ENCODE results near the gene TRIM49C. TPM values are rescaled to one million over a fixed set of nuclear protein-coding genes. Genes with fewer than 3 reads are reported as not detected.
"Not testable (repeated sequence)": the region's sequence is repeated elsewhere in the genome, so short reads cannot be mapped to it uniquely, and the experiment has no call there.

Gene TRIM49C
- not detected in 2 replicates for total RNA-seq (2022)
- Bru-seq, nascent RNA, result not detected
- BruChase-seq, experiment 1, labeled RNA remaining after a 2-hour chase, result not detected
- not detected for BruChase-seq, experiment 2, labeled RNA remaining after a 6-hour chase
- long read RNA-seq, result 0 reads

GRCh38 chr11:90030806-90031205 is at the start of gene TRIM49C:
TRIM49C (plus strand) TSS chr11:90031106; CDS start chr11:90035212, 4,106 bp downstream.
- H3K4me1 Mint-ChIP-seq (ENCODE audit: low read depth, unreplicated experiment); H3K36me3 ChIP-seq (ENCODE audit: control insufficient read depth, insufficient read depth, low read length); H3K36me3 Mint-ChIP-seq (ENCODE audit: insufficient read depth, unreplicated experiment); H3K4me3 Mint-ChIP-seq (ENCODE audit: unreplicated experiment); H3K27ac Mint-ChIP-seq (ENCODE audit: unreplicated experiment); H3K4me1 ChIP-seq; H3K27me3 ChIP-seq (replicated peaks; ENCODE audit: control insufficient read depth, insufficient read depth, low read length); H3K9me3 ChIP-seq; intact Hi-C loops (cut with micrococcal nuclease; ENCODE audit: unreplicated experiment); CTCF ChIA-PET; H3K4me3 ChIP-seq (ENCODE audit: low read depth, low read length); POLR2A ChIA-PET; DNase-seq; H3K9me3 Mint-ChIP-seq (ENCODE audit: unreplicated experiment); H3K27me3 Mint-ChIP-seq (ENCODE audit: insufficient read depth, unreplicated experiment); BruUV-seq (replicated peaks): not testable (repeated sequence)

- CTCF ChIA-PET; POLR2A ChIA-PET; H3K9me3 Mint-ChIP-seq (ENCODE audit: unreplicated experiment); H3K36me3 Mint-ChIP-seq (ENCODE audit: insufficient read depth, unreplicated experiment); H3K9me3 ChIP-seq; intact Hi-C loops (cut with micrococcal nuclease; ENCODE audit: unreplicated experiment); H3K27me3 Mint-ChIP-seq (ENCODE audit: insufficient read depth, unreplicated experiment); BruUV-seq (replicated peaks); H3K4me1 ChIP-seq; H3K27ac Mint-ChIP-seq (ENCODE audit: unreplicated experiment); H3K4me3 Mint-ChIP-seq (ENCODE audit: unreplicated experiment); H3K27me3 ChIP-seq (replicated peaks; ENCODE audit: control insufficient read depth, insufficient read depth, low read length); H3K36me3 ChIP-seq (ENCODE audit: control insufficient read depth, insufficient read depth, low read length); H3K4me1 Mint-ChIP-seq (ENCODE audit: low read depth, unreplicated experiment); DNase-seq; H3K4me3 ChIP-seq (ENCODE audit: low read depth, low read length): not testable (repeated sequence)
Observed at GRCh38 chr11:90024184-90024583, 6.7 kb upstream of the TRIM49C start.

DNA sequence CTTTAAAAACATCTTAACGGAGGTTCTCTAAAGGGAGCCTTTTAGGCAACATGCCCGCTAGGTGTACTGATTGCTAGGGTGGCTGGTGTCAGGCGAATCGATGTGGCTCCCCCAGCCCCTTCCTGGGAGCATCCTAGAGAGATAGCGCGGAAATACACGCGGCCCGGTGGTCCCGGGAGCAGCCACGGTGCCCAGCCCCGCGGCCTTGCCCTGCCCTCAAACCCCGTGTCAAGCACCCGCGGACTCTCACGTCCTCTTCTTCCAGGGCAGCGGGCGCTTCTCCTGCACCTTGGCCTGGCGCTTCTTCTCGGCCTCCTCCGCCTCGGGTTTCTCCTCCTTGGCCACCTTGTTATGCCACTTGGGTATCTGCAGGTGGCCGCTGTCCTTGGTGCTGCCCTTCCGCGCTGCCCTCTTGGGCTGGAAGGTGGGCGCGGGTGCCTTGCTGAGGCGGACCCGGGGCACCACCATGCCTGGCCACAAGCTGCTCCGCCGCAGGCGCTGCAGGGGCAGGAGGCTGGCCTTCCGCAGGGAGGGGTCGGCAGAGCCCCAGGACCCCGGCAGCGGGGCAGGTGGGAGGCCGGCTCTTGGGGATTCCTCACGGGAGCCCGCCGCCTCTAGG is 20.8 kb downstream of the TRIM49C start:
- H3K9me3 Mint-ChIP-seq (ENCODE audit: unreplicated experiment); CTCF ChIA-PET; H3K36me3 Mint-ChIP-seq (ENCODE audit: insufficient read depth, unreplicated experiment); BruUV-seq (replicated peaks); H3K36me3 ChIP-seq (ENCODE audit: control insufficient read depth, insufficient read depth, low read length); POLR2A ChIA-PET; intact Hi-C loops (cut with micrococcal nuclease; ENCODE audit: unreplicated experiment); DNase-seq; H3K27ac Mint-ChIP-seq (ENCODE audit: unreplicated experiment); H3K27me3 ChIP-seq (replicated peaks; ENCODE audit: control insufficient read depth, insufficient read depth, low read length); H3K4me1 ChIP-seq; H3K4me3 Mint-ChIP-seq (ENCODE audit: unreplicated experiment); H3K4me3 ChIP-seq (ENCODE audit: low read depth, low read length); H3K27me3 Mint-ChIP-seq (ENCODE audit: insufficient read depth, unreplicated experiment); H3K9me3 ChIP-seq; H3K4me1 Mint-ChIP-seq (ENCODE audit: low read depth, unreplicated experiment): not testable (repeated sequence)

DNA sequence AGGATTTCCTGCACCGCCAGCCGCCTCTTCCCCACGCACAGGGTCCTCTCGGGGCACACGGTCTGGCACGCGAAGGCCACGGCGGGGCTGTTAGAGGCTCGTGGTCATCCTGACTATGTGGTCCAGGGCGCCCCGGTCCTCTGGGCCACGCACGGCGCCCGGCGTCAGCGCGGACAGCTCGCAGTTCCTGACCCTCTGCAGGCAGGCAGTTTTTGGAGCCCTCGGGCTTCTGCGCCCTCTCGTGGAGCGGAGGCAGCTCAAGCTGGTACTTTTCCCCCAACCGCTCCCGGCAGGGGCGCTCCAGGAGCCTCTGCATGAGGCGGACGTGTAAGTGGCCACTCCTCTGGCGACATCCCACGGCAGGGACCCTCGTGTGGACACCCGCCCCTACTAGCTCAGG is 21.4 kb downstream of the TRIM49C start:
- intact Hi-C loops (cut with micrococcal nuclease; ENCODE audit: unreplicated experiment); POLR2A ChIA-PET; H3K36me3 ChIP-seq (ENCODE audit: control insufficient read depth, insufficient read depth, low read length); H3K4me3 ChIP-seq (ENCODE audit: low read depth, low read length); H3K36me3 Mint-ChIP-seq (ENCODE audit: insufficient read depth, unreplicated experiment); BruUV-seq (replicated peaks); H3K9me3 Mint-ChIP-seq (ENCODE audit: unreplicated experiment); H3K27me3 Mint-ChIP-seq (ENCODE audit: insufficient read depth, unreplicated experiment); H3K4me1 Mint-ChIP-seq (ENCODE audit: low read depth, unreplicated experiment); H3K4me1 ChIP-seq; H3K27ac Mint-ChIP-seq (ENCODE audit: unreplicated experiment); H3K27me3 ChIP-seq (replicated peaks; ENCODE audit: control insufficient read depth, insufficient read depth, low read length); CTCF ChIA-PET; DNase-seq; H3K9me3 ChIP-seq; H3K4me3 Mint-ChIP-seq (ENCODE audit: unreplicated experiment): not testable (repeated sequence)

DNA sequence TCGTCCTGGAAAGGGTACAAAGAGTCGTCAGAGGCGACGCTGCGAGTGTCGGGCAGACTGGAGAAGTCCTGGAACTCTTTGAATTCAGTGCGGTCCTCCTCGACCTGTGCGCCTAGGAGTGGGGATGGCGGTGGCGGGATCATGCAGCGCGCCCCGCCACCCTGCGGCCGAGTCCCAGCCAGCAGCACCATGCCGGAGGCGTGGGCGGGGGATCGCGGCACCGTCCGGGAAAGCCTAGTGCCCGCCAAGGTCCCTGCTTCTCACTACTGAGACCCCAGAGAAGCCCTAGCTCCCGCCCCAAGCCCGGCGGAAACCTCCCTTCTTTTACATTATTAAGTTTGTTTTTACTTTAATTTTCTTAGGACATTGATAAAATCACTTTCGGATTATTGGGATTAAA is 22.6 kb downstream of the TRIM49C start:
- H3K36me3 ChIP-seq (ENCODE audit: control insufficient read depth, insufficient read depth, low read length); H3K27ac Mint-ChIP-seq (ENCODE audit: unreplicated experiment); H3K4me3 ChIP-seq (ENCODE audit: low read depth, low read length); H3K27me3 ChIP-seq (replicated peaks; ENCODE audit: control insufficient read depth, insufficient read depth, low read length); DNase-seq; CTCF ChIA-PET; H3K9me3 ChIP-seq; H3K9me3 Mint-ChIP-seq (ENCODE audit: unreplicated experiment); H3K4me1 Mint-ChIP-seq (ENCODE audit: low read depth, unreplicated experiment); H3K4me3 Mint-ChIP-seq (ENCODE audit: unreplicated experiment); POLR2A ChIA-PET; intact Hi-C loops (cut with micrococcal nuclease; ENCODE audit: unreplicated experiment); H3K4me1 ChIP-seq; H3K36me3 Mint-ChIP-seq (ENCODE audit: insufficient read depth, unreplicated experiment); H3K27me3 Mint-ChIP-seq (ENCODE audit: insufficient read depth, unreplicated experiment); BruUV-seq (replicated peaks): not testable (repeated sequence)

DNA sequence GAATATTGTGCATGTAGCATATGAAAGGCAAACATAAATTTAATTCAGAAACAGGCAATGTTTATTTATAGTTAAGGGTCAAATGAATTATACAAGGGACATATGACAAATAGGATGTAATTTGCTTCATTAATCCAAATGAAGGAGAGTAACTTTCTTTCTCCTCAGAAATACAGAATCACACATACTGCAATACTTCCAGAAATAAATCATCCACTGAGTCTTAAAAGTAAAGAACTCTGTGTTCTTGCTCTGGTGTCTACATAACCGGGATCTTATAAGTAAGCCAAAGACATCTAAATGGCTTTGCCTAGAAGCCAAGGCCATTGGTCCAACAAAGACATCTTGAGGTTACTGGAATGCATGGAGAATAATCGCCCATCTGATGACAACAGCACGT is 54.7 kb downstream of the TRIM49C start, which contains the start of gene UBTFL1:
Gene UBTFL1 (plus strand): TSS at position 301 of the 400 bp plus-strand sequence. CDS start 0 bp downstream, at position 301.
- H3K36me3 Mint-ChIP-seq (ENCODE audit: insufficient read depth, unreplicated experiment); POLR2A ChIA-PET; H3K36me3 ChIP-seq (ENCODE audit: control insufficient read depth, insufficient read depth, low read length); H3K27me3 ChIP-seq (replicated peaks; ENCODE audit: control insufficient read depth, insufficient read depth, low read length); H3K9me3 Mint-ChIP-seq (ENCODE audit: unreplicated experiment); DNase-seq; H3K4me1 ChIP-seq; CTCF ChIA-PET; H3K4me3 ChIP-seq (ENCODE audit: low read depth, low read length); H3K4me1 Mint-ChIP-seq (ENCODE audit: low read depth, unreplicated experiment); BruUV-seq (replicated peaks); H3K9me3 ChIP-seq; H3K27me3 Mint-ChIP-seq (ENCODE audit: insufficient read depth, unreplicated experiment); H3K4me3 Mint-ChIP-seq (ENCODE audit: unreplicated experiment); H3K27ac Mint-ChIP-seq (ENCODE audit: unreplicated experiment); intact Hi-C loops (cut with micrococcal nuclease; ENCODE audit: unreplicated experiment): not testable (repeated sequence)

- H3K27me3 ChIP-seq (replicated peaks; ENCODE audit: control insufficient read depth, insufficient read depth, low read length); H3K4me1 ChIP-seq; H3K9me3 ChIP-seq; POLR2A ChIA-PET; intact Hi-C loops (cut with micrococcal nuclease; ENCODE audit: unreplicated experiment); H3K27ac Mint-ChIP-seq (ENCODE audit: unreplicated experiment); H3K4me3 ChIP-seq (ENCODE audit: low read depth, low read length); DNase-seq; H3K4me1 Mint-ChIP-seq (ENCODE audit: low read depth, unreplicated experiment); H3K36me3 Mint-ChIP-seq (ENCODE audit: insufficient read depth, unreplicated experiment); CTCF ChIA-PET; BruUV-seq (replicated peaks); H3K27me3 Mint-ChIP-seq (ENCODE audit: insufficient read depth, unreplicated experiment); H3K9me3 Mint-ChIP-seq (ENCODE audit: unreplicated experiment); H3K4me3 Mint-ChIP-seq (ENCODE audit: unreplicated experiment); H3K36me3 ChIP-seq (ENCODE audit: control insufficient read depth, insufficient read depth, low read length): not testable (repeated sequence)
Observed at GRCh38 chr11:90088731-90089130, 57.8 kb downstream of the TRIM49C start.

All from Caco-2 (cell line).